GM10847 (cell line): ENCODE measurements around the gene ADCY9.

Experiments used
- POLR2A ChIP-seq: IDR thresholded peaks from 2 replicates; pipeline ENCODE4 v1.6.1; 2011; ENCODE audit not compliant: insufficient read length; ENCODE audit errors: extremely low read depth

Gene ADCY9

GRCh38 chr16:3951861-3952736, 164.1 kb downstream of the ADCY9 start:
- no peak for TF ChIP-seq POLR2A

DNA sequence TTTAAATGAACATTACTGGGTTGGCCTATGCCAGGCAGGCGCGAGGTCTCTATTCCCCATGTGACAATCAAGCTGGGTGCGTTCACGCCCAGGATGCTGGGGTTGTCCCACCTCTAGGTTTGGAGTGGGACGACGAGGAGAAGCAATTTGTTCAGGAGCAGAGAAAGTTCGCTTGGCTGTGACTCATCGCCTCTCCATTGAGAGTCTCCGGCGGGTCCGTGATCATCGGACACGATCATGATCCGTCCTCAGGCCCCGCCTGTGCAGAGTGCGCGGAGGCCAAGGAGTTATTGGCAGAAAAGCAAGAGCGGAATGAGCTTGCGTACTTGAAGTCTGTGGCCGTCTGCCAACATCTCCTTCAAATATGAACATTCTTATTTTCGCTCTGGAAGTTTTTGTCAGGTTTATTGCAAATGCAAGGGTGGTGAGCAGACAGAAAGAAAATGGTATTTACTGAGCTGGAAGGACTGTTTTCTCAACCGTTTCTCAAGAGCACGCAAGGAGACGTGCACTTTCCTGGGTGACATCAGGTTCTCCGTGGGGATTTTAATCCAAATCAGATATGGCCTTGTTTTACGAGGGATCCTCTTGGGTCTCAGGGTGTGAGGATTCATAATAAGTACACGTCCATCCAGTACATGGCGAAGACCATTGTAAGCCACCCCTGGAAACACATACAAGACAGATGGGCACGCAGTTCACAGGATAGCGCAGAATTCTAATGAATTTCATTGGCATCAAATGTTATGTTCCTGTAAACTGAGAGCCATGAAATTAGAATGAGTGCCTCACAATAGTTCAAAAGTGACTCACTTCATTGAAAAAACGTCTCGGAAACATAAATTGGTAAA, 165.7 kb downstream of the ADCY9 start:
- TF ChIP-seq POLR2A = no peak

- no peak for TF ChIP-seq POLR2A
These were observed 166.3 kb downstream of the ADCY9 start for GRCh38 chr16:3949946-3950342.

DNA sequence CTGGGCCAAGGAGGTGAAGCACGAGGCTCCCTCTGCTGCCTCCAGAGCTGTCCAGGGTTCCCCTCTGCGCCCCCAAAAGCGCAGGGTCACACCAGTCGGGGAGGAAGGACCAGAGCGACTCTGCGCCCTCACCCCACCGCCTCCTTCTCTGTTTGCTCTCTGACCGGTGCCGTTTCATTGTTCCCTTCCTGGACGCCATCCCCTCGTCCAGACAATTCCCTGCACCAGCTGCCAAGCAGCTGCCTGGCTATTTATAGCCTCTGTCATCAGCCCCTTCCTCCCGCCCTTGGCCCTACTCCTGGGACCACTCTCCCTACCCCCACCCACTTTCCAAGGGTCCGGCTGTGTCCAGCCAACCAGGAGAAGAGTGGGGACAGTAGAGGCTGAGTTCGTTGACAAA, 167.0 kb downstream of the ADCY9 start:
- no peak for TF ChIP-seq POLR2A

- no peak for TF ChIP-seq POLR2A
These were observed 167.8 kb downstream of the ADCY9 start for GRCh38 chr16:3948378-3948995.

GRCh38 chr16:3946604-3947180, 169.6 kb downstream of the ADCY9 start:
- no peak for TF ChIP-seq POLR2A

DNA sequence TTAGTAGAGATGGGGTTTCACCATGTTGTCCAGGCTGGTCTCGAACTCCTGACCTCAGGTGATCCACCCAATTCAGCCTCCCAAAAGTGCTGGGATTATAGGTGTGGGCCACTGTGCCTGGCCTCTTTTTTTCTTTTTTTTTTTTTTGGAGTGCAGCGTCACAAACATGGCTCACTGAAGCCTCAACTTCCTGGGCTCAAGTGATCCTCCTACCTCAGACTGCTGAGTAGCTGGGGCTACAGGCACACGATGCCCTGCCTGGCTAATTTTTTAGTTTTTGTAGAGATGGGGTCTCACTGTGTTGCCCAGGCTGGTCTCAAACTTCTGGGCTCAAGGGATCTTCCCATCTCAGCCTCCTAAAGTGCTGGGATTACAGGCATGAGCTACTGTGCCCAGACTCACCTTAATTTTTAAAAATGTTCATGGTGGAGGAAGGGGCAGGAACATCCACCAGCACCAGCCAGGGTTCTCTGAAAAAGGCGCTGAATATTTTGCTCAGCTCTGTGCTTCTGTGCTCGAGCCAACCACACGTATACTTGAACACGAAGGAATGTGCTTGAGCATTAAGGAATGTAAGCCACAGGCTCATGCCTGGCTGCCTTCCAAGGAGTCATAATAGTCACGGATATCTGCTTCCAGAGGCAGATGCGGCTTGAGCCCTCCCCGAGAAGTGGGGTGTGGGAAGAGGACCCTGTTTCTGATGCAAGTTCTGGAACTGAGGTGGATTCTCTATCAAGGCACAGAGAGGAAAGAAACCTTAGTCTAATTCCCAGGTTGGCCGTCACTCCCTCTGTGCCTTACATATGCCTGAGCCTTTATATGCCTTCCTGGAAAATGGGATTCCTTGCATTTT, 170.3 kb downstream of the ADCY9 start:
- no peak for TF ChIP-seq POLR2A

DNA sequence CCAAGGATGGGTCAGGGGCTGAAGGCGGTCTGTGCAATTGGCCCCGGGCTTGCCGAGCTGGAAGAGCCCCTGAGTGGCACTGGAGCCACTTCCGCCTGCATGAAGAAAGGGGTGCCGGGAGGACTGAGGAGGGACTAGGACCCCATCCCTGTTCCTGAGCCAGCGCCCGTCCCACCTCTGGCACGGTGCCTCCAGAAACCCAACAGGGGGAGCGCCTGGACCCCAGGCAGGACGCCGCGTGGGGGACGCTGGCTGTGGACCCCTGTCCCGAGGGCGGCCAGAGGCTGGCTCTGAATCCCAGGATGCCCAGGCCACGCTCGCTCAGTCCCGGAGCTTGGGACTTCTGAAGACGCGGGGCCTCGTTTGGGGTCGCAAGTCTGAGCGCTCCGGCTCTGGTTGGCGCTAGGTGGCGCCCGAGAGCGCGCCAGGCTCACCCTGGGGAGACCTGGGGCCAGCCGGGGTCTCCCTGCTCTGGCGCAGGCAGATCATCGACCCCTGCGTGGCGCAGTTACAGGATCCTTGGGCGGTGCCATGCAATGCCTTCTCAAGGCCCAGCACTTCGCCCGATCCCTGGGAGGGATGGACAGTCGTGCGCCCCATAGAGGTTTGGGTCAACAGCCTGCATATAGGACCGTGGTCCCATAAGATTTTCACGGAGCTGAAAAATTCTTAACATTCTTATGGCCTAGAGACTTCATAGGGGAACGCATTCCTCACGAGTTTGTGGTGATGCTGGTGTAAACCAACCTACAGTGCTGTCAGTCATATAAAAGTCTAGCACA, 177.2 kb downstream of the ADCY9 start:
- TF ChIP-seq POLR2A = no peak

DNA sequence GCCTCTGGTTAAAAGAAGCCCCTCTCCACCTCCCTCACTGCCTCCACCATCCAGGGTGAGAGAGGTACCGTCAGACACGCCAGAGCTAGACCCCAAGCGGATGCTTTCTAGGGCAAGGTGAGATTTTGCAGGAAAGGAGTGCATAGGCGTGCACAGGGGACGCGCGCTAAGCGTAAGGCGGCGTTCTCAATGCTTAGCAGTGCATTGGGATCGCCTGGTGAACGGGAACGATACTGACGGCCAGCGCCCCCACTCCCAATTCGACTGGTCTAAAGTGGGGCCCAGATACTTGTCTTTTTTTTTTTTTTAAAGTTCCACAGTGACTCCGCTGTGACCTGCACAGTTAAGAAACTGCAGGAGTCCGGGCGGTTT, 177.8 kb downstream of the ADCY9 start:
- TF ChIP-seq POLR2A = no peak

DNA sequence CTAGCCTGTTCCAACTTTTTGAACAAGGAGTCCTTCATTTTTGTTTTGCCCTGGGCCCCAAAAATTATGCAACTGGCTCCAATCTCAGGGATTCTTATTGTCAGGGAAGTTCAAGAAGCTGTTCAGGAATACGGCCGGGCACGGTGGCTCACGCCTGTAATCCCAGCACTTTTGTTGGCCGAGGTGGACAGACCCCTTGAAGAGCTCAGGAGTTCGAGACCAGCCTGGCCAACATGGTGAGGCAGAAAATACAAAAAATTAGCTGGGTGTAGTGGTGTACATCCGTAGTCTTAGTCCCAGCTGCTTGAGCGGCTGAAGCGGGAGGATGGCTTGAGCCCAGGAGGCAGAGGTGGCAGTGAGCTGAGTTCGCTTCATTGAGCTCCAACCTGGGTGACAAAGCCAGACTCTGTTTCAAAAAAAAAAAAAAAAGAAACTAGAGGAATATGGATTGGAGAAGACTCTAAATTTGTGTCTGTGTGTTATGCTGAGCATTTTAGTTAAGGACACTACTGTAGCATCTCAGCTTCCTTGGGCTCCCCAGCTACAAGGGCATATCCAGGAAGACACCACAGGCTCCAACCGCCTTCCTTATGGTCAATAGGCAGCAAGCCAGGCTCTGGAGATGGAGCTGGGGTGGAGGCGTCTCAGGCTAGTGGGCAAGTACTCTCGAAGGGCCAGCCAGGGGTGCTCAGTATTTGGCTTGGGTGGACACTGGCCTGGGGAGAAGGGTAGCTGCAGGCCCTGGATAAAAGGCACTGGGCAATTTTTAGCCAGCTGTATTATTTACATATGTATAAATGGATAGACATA, 179.0 kb downstream of the ADCY9 start:
- no peak for TF ChIP-seq POLR2A

GRCh38 chr16:3935921-3936320, 180.3 kb downstream of the ADCY9 start:
- no peak for TF ChIP-seq POLR2A

- TF ChIP-seq POLR2A = no peak
These were observed 181.6 kb downstream of the ADCY9 start for GRCh38 chr16:3934491-3935181.
